Mesothelial cell of epicardium (in vitro differentiated cells): Measurements from ENCODE around the gene NEB. TPM values are rescaled to one million over a fixed set of nuclear protein-coding genes. Genes with fewer than 3 reads are reported as not detected.

Experiments used
- DNase-seq, 2 experiments: peaks; one replicate each; pipeline ENCODE4 v3.0.0; 2021; ENCODE audit warnings: low spot score in 2 of 2; ENCODE audit not compliant: unreplicated experiment in 2 of 2
- H3K27ac Mint-ChIP-seq: 2 replicates; pipeline ENCODE4 v1.8.0; 2021; ENCODE audit warnings: mixed read lengths
- H3K27me3 Mint-ChIP-seq: 2 replicates; pipeline ENCODE4 v1.8.0; 2021; ENCODE audit warnings: low read depth, mixed read lengths
- H3K36me3 Mint-ChIP-seq: 2 replicates; pipeline ENCODE4 v1.8.0; 2021; ENCODE audit warnings: mixed read lengths
- H3K4me1 Mint-ChIP-seq: 2 replicates; pipeline ENCODE4 v1.8.0; 2021; ENCODE audit warnings: mixed read lengths
- H3K4me3 Mint-ChIP-seq: 2 replicates; pipeline ENCODE4 v1.8.0; 2021; ENCODE audit warnings: mild to moderate bottlenecking, moderate library complexity, mixed read lengths
- H3K9me3 Mint-ChIP-seq: 2 replicates; pipeline ENCODE4 v1.8.0; 2021; ENCODE audit warnings: mixed read lengths
- CTCF ChIP-seq: fragments of 200-600 bp; sonication (generic); IDR thresholded peaks from one replicate; pipeline ENCODE4 v1.5.0; 2021; ENCODE audit warnings: antibody characterized with exemption; ENCODE audit not compliant: unreplicated experiment
- total RNA-seq: library from RNA; stranded (reverse); gene quantifications from 3 replicates; pipeline ENCODE4 v1.2.1, GENCODE V29; 2021

Gene NEB
- total RNA-seq, 1 donor from 2014 or later, result 0.92 TPM

GRCh38 chr2:151472966-151473365, 261.3 kb downstream of the NEB start:
- Mint-ChIP-seq H3K27ac (no peak overlapping the region), H3K4me1 (no peaks in the 10 kb centered on the region), H3K4me3 (no peak overlapping the region), H3K27me3 (no peaks in the 10 kb centered on the region), H3K36me3 (peaks cover 74% of the 10 kb centered on the region), H3K9me3 (peaks cover 9% of the 10 kb centered on the region)
- TF ChIP-seq CTCF, result no peak
- DNase-seq, result no peak

- no peak for DNase-seq
- Mint-ChIP-seq H3K4me1 (no peaks in the 10 kb centered on the region), H3K9me3 (peaks cover 9% of the 10 kb centered on the region), H3K4me3 (no peak overlapping the region), H3K27ac (no peak overlapping the region), H3K27me3 (no peaks in the 10 kb centered on the region), H3K36me3 (peaks cover 69% of the 10 kb centered on the region)
- TF ChIP-seq CTCF, result no peak
Measured at GRCh38 chr2:151470556-151470955, 263.7 kb downstream of the NEB start.

GRCh38 chr2:151465771-151466170, 268.5 kb downstream of the NEB start:
- Mint-ChIP-seq H3K36me3 (peaks cover 73% of the 10 kb centered on the region), H3K27me3 (no peaks in the 10 kb centered on the region), H3K4me1 (no peaks in the 10 kb centered on the region), H3K4me3 (no peak overlapping the region), H3K27ac (no peak overlapping the region), H3K9me3 (peaks cover 1% of the 10 kb centered on the region)
- no peak for DNase-seq
- TF ChIP-seq CTCF, result no peak

GRCh38 chr2:151459358-151459757, 274.9 kb downstream of the NEB start:
- DNase-seq, result no peak
- Mint-ChIP-seq H3K27me3 (no peaks in the 10 kb centered on the region), H3K27ac (peak overlapping the region; percentile 21), H3K9me3 (no peaks in the 10 kb centered on the region), H3K4me1 (no peaks in the 10 kb centered on the region), H3K4me3 (no peak overlapping the region), H3K36me3 (peaks cover 51% of the 10 kb centered on the region)
- no peak for TF ChIP-seq CTCF

- Mint-ChIP-seq H3K27me3 (no peaks in the 10 kb centered on the region), H3K27ac (no peak overlapping the region), H3K4me1 (no peaks in the 10 kb centered on the region), H3K9me3 (no peaks in the 10 kb centered on the region), H3K4me3 (no peak overlapping the region), H3K36me3 (peaks cover 31% of the 10 kb centered on the region)
- TF ChIP-seq CTCF, result no peak
- no peak for DNase-seq
Measured at GRCh38 chr2:151439127-151439526, 295.1 kb downstream of the NEB start.

GRCh38 chr2:151438506-151438905, 295.8 kb downstream of the NEB start:
- Mint-ChIP-seq H3K4me1 (no peaks in the 10 kb centered on the region), H3K27ac (no peak overlapping the region), H3K27me3 (no peaks in the 10 kb centered on the region), H3K36me3 (peaks cover 28% of the 10 kb centered on the region), H3K9me3 (no peaks in the 10 kb centered on the region), H3K4me3 (no peak overlapping the region)
- no peak for TF ChIP-seq CTCF
- no peak for DNase-seq
